Regular cardiac myocyte (primary cell): ENCODE data around the gene ZNF618. TPM values are rescaled to one million over a fixed set of nuclear protein-coding genes. Genes with fewer than 3 reads are reported as not detected.

ENCODE experiments used
- total RNA-seq: library from RNA; depleted of rRNA; stranded (reverse); fragments of >200 nt; gene quantifications from 2 replicates; pipeline ENCODE4 v1.2.3, GENCODE V29; 2014

The ZNF618 gene, protein sequence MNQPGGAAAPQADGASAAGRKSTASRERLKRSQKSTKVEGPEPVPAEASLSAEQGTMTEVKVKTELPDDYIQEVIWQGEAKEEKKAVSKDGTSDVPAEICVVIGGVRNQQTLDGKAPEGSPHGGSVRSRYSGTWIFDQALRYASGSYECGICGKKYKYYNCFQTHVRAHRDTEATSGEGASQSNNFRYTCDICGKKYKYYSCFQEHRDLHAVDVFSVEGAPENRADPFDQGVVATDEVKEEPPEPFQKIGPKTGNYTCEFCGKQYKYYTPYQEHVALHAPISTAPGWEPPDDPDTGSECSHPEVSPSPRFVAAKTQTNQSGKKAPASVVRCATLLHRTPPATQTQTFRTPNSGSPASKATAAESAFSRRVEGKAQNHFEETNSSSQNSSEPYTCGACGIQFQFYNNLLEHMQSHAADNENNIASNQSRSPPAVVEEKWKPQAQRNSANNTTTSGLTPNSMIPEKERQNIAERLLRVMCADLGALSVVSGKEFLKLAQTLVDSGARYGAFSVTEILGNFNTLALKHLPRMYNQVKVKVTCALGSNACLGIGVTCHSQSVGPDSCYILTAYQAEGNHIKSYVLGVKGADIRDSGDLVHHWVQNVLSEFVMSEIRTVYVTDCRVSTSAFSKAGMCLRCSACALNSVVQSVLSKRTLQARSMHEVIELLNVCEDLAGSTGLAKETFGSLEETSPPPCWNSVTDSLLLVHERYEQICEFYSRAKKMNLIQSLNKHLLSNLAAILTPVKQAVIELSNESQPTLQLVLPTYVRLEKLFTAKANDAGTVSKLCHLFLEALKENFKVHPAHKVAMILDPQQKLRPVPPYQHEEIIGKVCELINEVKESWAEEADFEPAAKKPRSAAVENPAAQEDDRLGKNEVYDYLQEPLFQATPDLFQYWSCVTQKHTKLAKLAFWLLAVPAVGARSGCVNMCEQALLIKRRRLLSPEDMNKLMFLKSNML
- 7.3 and 9.2 TPM in 2 replicates for total RNA-seq

DNA sequence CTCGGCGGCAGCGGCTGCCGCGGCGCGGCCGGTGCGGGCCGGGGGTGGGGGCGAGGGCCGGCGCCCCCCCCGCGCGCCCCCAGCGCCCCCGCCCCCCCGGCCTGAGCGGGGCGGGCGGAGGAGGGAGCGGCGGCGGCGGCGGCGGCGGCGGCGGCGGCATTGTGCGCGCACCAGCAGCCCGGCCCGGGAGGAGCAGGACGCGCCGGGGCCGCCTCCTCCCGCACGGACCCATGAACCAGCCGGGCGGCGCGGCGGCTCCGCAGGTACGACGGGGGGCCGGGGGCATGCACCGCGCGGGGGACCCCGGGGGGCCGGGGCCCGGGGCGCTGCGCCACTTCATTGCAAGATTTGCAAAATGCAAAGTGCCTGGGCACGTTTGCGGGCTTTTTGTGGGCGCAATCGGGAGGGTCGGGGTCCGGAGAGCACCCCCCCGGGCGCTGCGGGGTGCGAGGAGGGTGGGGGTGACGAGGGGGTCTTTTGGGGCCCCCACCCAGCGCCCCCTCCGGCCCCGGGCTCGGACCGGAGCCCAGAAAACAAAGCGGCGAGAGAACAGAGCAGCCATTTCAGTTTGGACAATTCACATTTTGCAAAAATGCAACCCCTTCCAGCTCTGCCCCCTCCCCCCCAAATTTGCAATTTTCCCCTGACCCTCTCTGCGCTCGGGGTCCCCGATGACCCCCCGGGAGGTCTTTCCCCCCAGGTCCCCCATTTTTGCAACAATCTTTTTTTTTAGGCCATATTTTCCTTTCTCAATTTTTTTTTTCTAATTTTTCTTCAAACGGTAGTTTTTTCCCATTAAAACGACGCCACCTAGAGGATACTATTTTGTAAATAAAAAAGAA lies at the start of gene ZNF618:
Gene ZNF618 (plus strand): TSS at position 159 of the 842 bp plus-strand sequence. CDS start 72 bp downstream, at position 231.

DNA sequence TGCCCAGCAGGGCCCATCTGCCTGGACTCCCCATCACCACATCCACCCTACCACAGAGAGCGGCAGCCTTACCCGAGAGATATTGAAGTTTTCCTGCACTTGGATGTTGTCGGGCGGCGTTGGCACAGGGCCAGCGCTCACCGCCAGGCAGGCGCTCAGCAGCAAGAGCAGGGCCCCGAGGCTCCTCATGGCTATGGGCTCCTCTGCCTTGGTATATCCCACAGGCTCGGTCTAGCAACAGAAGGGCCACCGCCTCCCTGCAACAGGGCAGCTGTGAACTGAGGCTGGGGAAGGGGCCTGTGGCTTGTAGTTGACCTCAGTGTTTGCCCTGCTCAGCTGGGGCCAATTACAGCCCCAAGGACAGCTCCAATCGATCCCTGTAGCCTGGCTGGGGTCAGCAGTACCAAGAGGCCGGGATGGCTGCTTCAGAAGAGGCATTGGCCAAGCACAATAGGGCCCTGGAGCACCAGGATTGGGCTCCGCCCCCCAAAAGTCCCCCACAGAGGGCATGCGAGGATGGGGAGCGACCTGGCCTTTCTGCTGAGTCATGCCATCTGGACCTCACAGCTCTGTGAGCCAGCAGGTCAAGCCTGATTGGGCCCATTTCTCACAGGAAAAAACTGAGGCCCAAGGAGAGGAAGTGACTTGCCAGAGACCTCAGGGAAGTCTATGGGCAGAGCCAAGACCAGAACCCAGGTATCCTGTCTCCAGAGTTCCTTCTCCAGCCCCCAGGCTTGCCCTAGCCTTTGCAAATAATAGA lies 202.1 kb downstream of the ZNF618 start, which contains the start of gene AMBP:
Gene AMBP (minus strand): TSS at position 280 of the 760 bp plus-strand sequence. CDS start 91 bp downstream, at position 189.

DNA sequence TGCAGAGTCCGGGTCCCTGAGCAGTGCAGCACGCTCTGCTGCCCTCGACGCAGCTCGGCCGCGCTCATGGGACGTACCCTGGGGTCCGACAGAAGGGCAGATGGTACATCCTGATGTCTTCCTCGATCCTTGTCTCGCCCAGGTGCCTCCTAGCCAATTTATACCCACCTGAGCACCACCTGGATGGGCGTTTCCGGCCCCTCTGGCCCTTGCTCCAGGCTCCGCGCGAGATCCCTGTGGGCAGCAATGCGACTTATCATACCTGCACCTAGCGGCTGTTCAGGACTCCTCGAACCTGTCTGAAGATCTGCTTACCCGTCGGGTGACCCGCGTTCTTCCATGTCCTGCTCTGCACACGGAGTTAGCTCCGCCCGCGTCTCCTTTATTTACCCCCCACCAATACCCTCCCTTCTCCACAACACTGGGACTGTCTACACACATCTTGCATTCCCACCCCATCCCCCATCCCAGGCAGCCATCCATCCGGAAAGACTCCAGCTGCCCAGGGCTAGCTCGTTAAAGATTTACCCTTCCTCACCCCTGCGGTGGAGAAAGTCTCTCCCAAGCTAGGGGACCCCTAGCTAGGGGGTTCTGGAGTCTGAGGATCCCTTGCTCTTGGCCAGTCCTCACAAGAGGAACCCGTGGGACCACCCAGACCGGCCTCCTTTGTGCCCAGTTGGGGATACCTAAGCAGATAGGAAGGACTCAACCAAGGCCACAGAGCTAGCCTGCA lies 223.0 kb downstream of the ZNF618 start, which contains the start of gene KIF12:
Gene KIF12 (minus strand): TSS at position 357 of the 733 bp plus-strand sequence. CDS start 16 bp downstream, at position 341.

Other genes with a start within 250 kb of the ZNF618 start
- gene AMBP, start 202.0 kb downstream of the ZNF618 start, total RNA-seq, result not detected in 2 replicates
- under 0.01 and 0.38 TPM in 2 replicates for gene KIF12, start 223.0 kb downstream of the ZNF618 start, total RNA-seq